Spleen (tissue), 7 donors: ENCODE measurements around the gene TTLL11.

Experiments used
- CTCF ChIP-seq, 11 experiments: fragments of 200-600 bp in 7 of 11; fragments of 450-650 bp in 4 of 11; sonication (generic) in 4 of 11; IDR thresholded peaks in 8 of 11; conservative IDR thresholded peaks in 3 of 11; 1 replicate in 7 of 11; 2 replicates in 4 of 11; pipeline versions ENCODE4 v1.4.0 to v1.8.0; 2016 to 2021; ENCODE audit warnings: antibody characterized with exemption in 11 of 11, inconsistent platforms in 4 of 11, mild to moderate bottlenecking in 1 of 11
- POLR2AphosphoS5 ChIP-seq, 3 donors: sonication (generic); formaldehyde crosslinking; IDR thresholded peaks; one replicate each; pipeline ENCODE4 v1.5.1; 2017; ENCODE audit warnings: antibody characterized with exemption in 3 of 3
- donor health status: DM: no; HTN: no; CAD: no; lungs with moderate emphysema.
- donor health status: DM: no; HTN: no; CAD: no.
- donor health status: DM: no; HTN: no; CAD: no.

- TF ChIP-seq CTCF (IDR thresholded peaks at IDR 0.05 in 8 of 11, conservative IDR thresholded peaks at IDR 0.05 in 3 of 11) (no peak), POLR2AphosphoS5 (IDR thresholded peaks at IDR 0.05) (no peak)
Observed at GRCh38 chr9:121949364-121949763, 143.7 kb downstream of the TTLL11 start.
